ENCODE results near the gene SV2C. TPM values are rescaled to one million over a fixed set of nuclear protein-coding genes. Genes with fewer than 3 reads are reported as not detected.
A peak's percentile ranks its signal among the peaks of the same experiment; 100 is the strongest.

Gene SV2C
- total and polyA plus RNA-seq, 2 of the 13 experiments (the other 11 are each of a cell fraction or from before 2014, with no cell fraction given) = not detected

GRCh38 chr5:76257225-76257833 lies 174.1 kb downstream of the SV2C start:
- TF ChIP-seq TEAD2 (CRISPR knock-in tag; IDR thresholded peaks at IDR 0.05) (no peak), NBN (conservative IDR thresholded peaks at IDR 0.05) (0 out of 2 replicates have a peak, but pooled peaks have one; percentile 5)
- Histone ChIP-seq H4K20me1 (ENCODE audit: insufficient read depth, low read length) (no peaks in the 10 kb centered on the region), H3K27me3 (ENCODE audit: control insufficient read depth in 1 of 2, insufficient read depth in 2 of 2, low read length in 2 of 2) (peaks cover 1 to 7% of the 10 kb centered on the region in 2 experiments; a peak in 2 of 5 replicates), H3K27ac (ENCODE audit: extremely low read length, insufficient read depth, low read length) (no peak overlapping the region), H3K4me3 (replicated peaks in 1 of 3; ENCODE audit: insufficient read depth in 1 of 3, low read depth in 2 of 3, low read length in 3 of 3) (no peak overlapping the region), H3K36me3 (replicated peaks in 1 of 2; ENCODE audit: control insufficient read depth in 1 of 2, insufficient read depth in 2 of 2, low read length in 2 of 2) (no peaks in the 10 kb centered on the region), H3K4me2 (ENCODE audit: low read depth, low read length) (no peak overlapping the region), H3K9ac (ENCODE audit: insufficient read depth, low read depth, low read length) (no peak overlapping the region), H3K9me3 (ENCODE audit: low read length) (no peaks in the 10 kb centered on the region), H3K4me1 (ENCODE audit: insufficient read depth, low read length) (no peaks in the 10 kb centered on the region), H2AFZ (ENCODE audit: low read length) (no peak overlapping the region), H3K79me2 (ENCODE audit: insufficient read depth, low read length) (no peaks in the 10 kb centered on the region)
- POLR2A ChIA-PET = no interaction called here
- CTCF ChIA-PET (ENCODE audit: low intra/inter-chr PET ratio, low total read pairs) = no interaction called here
- FAIRE-seq = no peak
- in situ Hi-C loops (cut with HindIII; ENCODE audit: extremely low pct_ligation_motif_present, low pct_unique_long_range_greater_than_20kb) (loop anchor here (10.0 kb wide), 1 partner anchor 523 kb away; no protein-coding TSS in a partner anchor), intact Hi-C loops (cut with micrococcal nuclease; ENCODE audit: unreplicated experiment) (loop anchor here (2.0 to 5.0 kb wide), 2 partner anchors 111 to 370 kb away; no protein-coding TSS in a partner anchor)
- DNase-seq (ENCODE audit: low spot score) = no peak
- 9% methylated on average over 6 of the region's 6 CpGs for WGBS (ENCODE audit: low lambda C conversion rate)
- no peak for ATAC-seq
- no TSS peak for BruUV-seq (replicated peaks)

GRCh38 chr5:76257897-76258296 lies 174.7 kb downstream of the SV2C start:
- no peak overlapping the region for H3K9ac ChIP-seq (ENCODE audit: insufficient read depth, low read depth, low read length)
- in situ Hi-C loops (cut with HindIII; ENCODE audit: extremely low pct_ligation_motif_present, low pct_unique_long_range_greater_than_20kb) (loop anchor here (10.0 kb wide), 1 partner anchor 523 kb away; no protein-coding TSS in a partner anchor), intact Hi-C loops (cut with micrococcal nuclease; ENCODE audit: unreplicated experiment) (loop anchor here (2.0 to 5.0 kb wide), 2 partner anchors 111 to 371 kb away; no protein-coding TSS in a partner anchor)
- H3K4me3 ChIP-seq (replicated peaks in 1 of 3; ENCODE audit: insufficient read depth in 1 of 3, low read depth in 2 of 3, low read length in 3 of 3) = no peak overlapping the region
- FAIRE-seq = no peak
- no peak overlapping the region for H3K4me2 ChIP-seq (ENCODE audit: low read depth, low read length)
- no peaks in the 10 kb centered on the region for H3K4me1 ChIP-seq (ENCODE audit: insufficient read depth, low read length)
- peaks cover 1 to 7% of the 10 kb centered on the region in 2 experiments; a peak in 2 of 5 replicates for H3K27me3 ChIP-seq (ENCODE audit: control insufficient read depth in 1 of 2, insufficient read depth in 2 of 2, low read length in 2 of 2)
- no TSS peak for BruUV-seq (replicated peaks)
- DNase-seq (ENCODE audit: low spot score) = no peak
- no peak overlapping the region for H2AFZ ChIP-seq (ENCODE audit: low read length)
- no peaks in the 10 kb centered on the region for H3K9me3 ChIP-seq (ENCODE audit: low read length)
- H3K27ac ChIP-seq (ENCODE audit: extremely low read length, insufficient read depth, low read length) = no peak overlapping the region
- H3K36me3 ChIP-seq (replicated peaks in 1 of 2; ENCODE audit: control insufficient read depth in 1 of 2, insufficient read depth in 2 of 2, low read length in 2 of 2) = no peaks in the 10 kb centered on the region
- TF ChIP-seq ZNF33B (CRISPR knock-in tag; IDR thresholded peaks at IDR 0.05) (no peak), U2AF1 (optimal IDR thresholded peaks at IDR 0.05; ENCODE audit: low read depth, low read length) (no peak), ZBTB46 (CRISPR knock-in tag; IDR thresholded peaks at IDR 0.05; ENCODE audit: borderline replicate concordance) (no peak), ZNF282 (IDR thresholded peaks at IDR 0.05; ENCODE audit: partially characterized antibody) (peak; percentile 41), HMGXB3 (CRISPR knock-in tag; IDR thresholded peaks at IDR 0.05; ENCODE audit: borderline replicate concordance) (no peak), THAP9 (CRISPR knock-in tag; IDR thresholded peaks at IDR 0.05; ENCODE audit: borderline replicate concordance) (no peak)
- H4K20me1 ChIP-seq (ENCODE audit: insufficient read depth, low read length) = no peaks in the 10 kb centered on the region
- ChIA-PET POLR2A (no interaction called here), CTCF (ENCODE audit: low intra/inter-chr PET ratio, low total read pairs) (no interaction called here)
- H3K79me2 ChIP-seq (ENCODE audit: insufficient read depth, low read length) = no peaks in the 10 kb centered on the region
- no peak for ATAC-seq
- WGBS (ENCODE audit: low lambda C conversion rate) = 2% methylated on average over 3 of the region's 3 CpGs
